Ovary (tissue), 3 donors: ENCODE measurements around the gene LHFPL6.

Source experiments
- EP300 ChIP-seq: sonication (generic); formaldehyde crosslinking; IDR thresholded peaks from one replicate; pipeline ENCODE4 v1.6.1; 2017; ENCODE audit warnings: antibody characterized with exemption
- POLR2A ChIP-seq: fragments of 450-650 bp; IDR thresholded peaks from one replicate; pipeline ENCODE4 v1.6.1; 2017; ENCODE audit warnings: antibody characterized with exemption, mild to moderate bottlenecking, moderate library complexity
- TF ChIP-seq, protein P1 (sequence below), 3 donors: fragments of 450-650 bp in 2 of 3; fragments of 200-600 bp in 1 of 3; IDR thresholded peaks; one replicate each; pipeline versions ENCODE4 v1.5.1 to v1.8.0; 2016 to 2022; ENCODE audit warnings: antibody characterized with exemption in 3 of 3, mild to moderate bottlenecking in 1 of 3
- donor health status: DM: no; HTN: no; CAD: no.

DNA sequence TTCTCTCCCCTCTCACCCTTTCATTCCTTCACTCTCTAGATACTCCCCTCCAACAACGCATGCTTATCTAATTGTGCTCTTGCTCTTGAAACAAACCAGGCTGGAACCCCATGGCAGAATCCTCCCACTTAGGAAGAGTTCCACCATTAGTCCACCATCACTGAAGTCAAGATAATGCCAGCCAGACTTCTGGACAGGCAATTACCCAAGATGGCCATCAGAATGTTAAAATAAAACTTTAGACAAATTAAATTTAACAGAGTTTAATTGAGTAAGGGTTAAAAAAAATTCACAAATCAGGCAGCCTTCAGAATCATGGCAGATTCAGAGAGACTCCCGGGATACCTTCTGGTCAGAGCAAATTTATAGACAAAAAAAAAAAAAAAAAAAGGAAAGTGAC is 221.5 kb downstream of the LHFPL6 start:
- TF ChIP-seq, protein P1, sequence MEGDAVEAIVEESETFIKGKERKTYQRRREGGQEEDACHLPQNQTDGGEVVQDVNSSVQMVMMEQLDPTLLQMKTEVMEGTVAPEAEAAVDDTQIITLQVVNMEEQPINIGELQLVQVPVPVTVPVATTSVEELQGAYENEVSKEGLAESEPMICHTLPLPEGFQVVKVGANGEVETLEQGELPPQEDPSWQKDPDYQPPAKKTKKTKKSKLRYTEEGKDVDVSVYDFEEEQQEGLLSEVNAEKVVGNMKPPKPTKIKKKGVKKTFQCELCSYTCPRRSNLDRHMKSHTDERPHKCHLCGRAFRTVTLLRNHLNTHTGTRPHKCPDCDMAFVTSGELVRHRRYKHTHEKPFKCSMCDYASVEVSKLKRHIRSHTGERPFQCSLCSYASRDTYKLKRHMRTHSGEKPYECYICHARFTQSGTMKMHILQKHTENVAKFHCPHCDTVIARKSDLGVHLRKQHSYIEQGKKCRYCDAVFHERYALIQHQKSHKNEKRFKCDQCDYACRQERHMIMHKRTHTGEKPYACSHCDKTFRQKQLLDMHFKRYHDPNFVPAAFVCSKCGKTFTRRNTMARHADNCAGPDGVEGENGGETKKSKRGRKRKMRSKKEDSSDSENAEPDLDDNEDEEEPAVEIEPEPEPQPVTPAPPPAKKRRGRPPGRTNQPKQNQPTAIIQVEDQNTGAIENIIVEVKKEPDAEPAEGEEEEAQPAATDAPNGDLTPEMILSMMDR (IDR thresholded peaks at IDR 0.05) = no peak
- TF ChIP-seq POLR2A (no peak), EP300 (no peak)
